ENCODE measurements around the gene RPS17. TPM values are rescaled to one million over a fixed set of nuclear protein-coding genes. Genes with fewer than 3 reads are reported as not detected.

RPS17 gene
- polyA plus RNA-seq, 3 donors, result 604 to 2,881 (median 619) TPM

DNA sequence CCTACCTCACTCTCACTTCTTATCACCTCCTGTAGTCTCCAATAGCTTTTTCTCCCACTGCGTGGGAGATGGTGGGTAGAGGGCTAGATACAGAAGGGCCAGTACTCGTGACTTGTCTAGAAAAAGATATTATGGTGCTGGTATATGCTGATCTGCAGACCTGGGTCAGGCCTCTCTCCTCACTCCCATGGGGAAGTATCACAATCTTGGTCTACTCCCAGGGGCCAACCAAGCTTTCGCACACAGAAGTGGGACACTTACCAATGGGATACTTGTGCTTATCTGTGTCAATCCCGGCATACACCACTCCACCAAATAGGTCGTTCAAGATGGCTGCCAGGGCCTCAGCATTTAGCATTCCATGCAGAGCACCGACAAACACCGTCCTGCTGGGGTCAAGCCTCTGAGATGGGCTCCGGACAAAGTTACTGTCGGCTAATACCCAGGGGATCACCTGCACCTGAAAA, 9.0 kb upstream of the RPS17 start:
- no peak overlapping the region for H3K4me2 ChIP-seq (replicated peaks; ENCODE audit: extremely low read depth, low read length, poor library complexity, severe bottlenecking)
- H3K36me3 Mint-ChIP-seq, result no peaks in the 10 kb centered on the region
- no peak for DNase-seq
- H3K79me2 ChIP-seq (ENCODE audit: insufficient read depth, low read length), result no peaks in the 10 kb centered on the region
- peaks cover 2 to 7% (median 4%) of the 10 kb centered on the region in 3 donors for H3K27me3 Mint-ChIP-seq (ENCODE audit: low read depth in 3 of 3)
- H3K27ac Mint-ChIP-seq, result no peak overlapping the region
- H3K4me1 Mint-ChIP-seq, result no peaks in the 10 kb centered on the region
- intact Hi-C loops (cut with micrococcal nuclease), result loop anchor here in 1 of 2 donors (5.0 kb wide), 1 partner anchor 448 kb away; no protein-coding TSS in a partner anchor
- no peak overlapping the region for H3K27ac ChIP-seq (ENCODE audit: low read depth in 1 of 2, low read length in 2 of 2)
- 98% methylated on average over 7 of the region's 9 CpGs for WGBS (ENCODE audit: insufficient coverage)
- no peak overlapping the region for H2AFZ ChIP-seq (ENCODE audit: insufficient read depth, low read depth, low read length, poor library complexity, severe bottlenecking)
- H3K4me1 ChIP-seq (ENCODE audit: control insufficient read depth in 1 of 2, insufficient read depth in 2 of 2, low read length in 2 of 2), result no peaks in the 10 kb centered on the region
- peaks cover 0 to 3% of the 10 kb centered on the region in 2 donors for H3K27me3 ChIP-seq (ENCODE audit: control insufficient read depth in 2 of 2, insufficient read depth in 2 of 2, low read length in 2 of 2)
- H3K4me3 ChIP-seq (replicated peaks in 1 of 3; ENCODE audit: low read depth in 2 of 3, low read length in 3 of 3), result no peak overlapping the region
- no peaks in the 10 kb centered on the region for H3K36me3 ChIP-seq (replicated peaks in 1 of 2; ENCODE audit: control insufficient read depth in 1 of 2, insufficient read depth in 2 of 2, low read length in 2 of 2)
- H4K20me1 ChIP-seq (ENCODE audit: insufficient read depth, low read length), result no peaks in the 10 kb centered on the region
- no peaks in the 10 kb centered on the region for H3K9me3 ChIP-seq (replicated peaks in 1 of 2; ENCODE audit: control insufficient read depth in 1 of 2, insufficient read depth in 1 of 2, low read length in 2 of 2)
- no peak for TF ChIP-seq CTCF (IDR thresholded peaks at IDR 0.05)
- no peak overlapping the region for H3K9ac ChIP-seq (ENCODE audit: insufficient read depth, low read length, poor library complexity, severe bottlenecking)
- H3K4me3 Mint-ChIP-seq, result no peak overlapping the region
- H3K9me3 Mint-ChIP-seq, result peaks cover 0 to 3% (median 0%) of the 10 kb centered on the region in 7 donors

DNA sequence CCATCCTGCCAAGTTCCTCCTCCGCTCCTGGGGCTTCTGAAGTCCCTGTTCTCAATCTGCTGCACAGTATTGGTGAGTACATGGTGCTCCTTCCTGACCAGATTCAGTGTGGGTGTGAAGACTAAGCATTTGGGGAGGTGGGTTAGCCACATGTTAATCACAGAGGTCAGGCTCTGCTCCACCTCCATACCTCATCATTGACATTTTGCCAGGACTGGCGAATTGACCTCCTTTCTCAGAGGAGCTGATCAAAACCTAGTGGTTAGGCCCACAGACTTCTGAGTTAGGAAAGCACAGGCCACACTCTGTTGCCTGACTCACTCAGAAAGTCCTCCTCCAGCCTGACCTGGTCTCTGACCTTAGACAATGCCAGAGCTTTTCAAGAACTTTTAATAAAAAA, 8.4 kb upstream of the RPS17 start:
- Mint-ChIP-seq H3K27me3 (ENCODE audit: low read depth in 3 of 3) (peaks cover 3 to 7% (median 4%) of the 10 kb centered on the region in 3 donors), H3K4me1 (no peaks in the 10 kb centered on the region), H3K27ac (no peak overlapping the region), H3K4me3 (no peak overlapping the region), H3K9me3 (peaks cover 0 to 3% (median 0%) of the 10 kb centered on the region in 7 donors), H3K36me3 (no peaks in the 10 kb centered on the region)
- no peaks in the 10 kb centered on the region for H3K79me2 ChIP-seq (ENCODE audit: insufficient read depth, low read length)
- TF ChIP-seq CTCF (IDR thresholded peaks at IDR 0.05), result no peak
- intact Hi-C loops (cut with micrococcal nuclease), result loop anchor here in 1 of 2 donors (5.0 kb wide), 1 partner anchor 449 kb away; no protein-coding TSS in a partner anchor
- H3K9ac ChIP-seq (ENCODE audit: insufficient read depth, low read length, poor library complexity, severe bottlenecking), result no peak overlapping the region
- H3K4me3 ChIP-seq (replicated peaks in 1 of 3; ENCODE audit: low read depth in 2 of 3, low read length in 3 of 3), result no peak overlapping the region
- WGBS (ENCODE audit: insufficient coverage), result 100% methylated on average over 1 of the region's 2 CpGs
- no peaks in the 10 kb centered on the region for H3K9me3 ChIP-seq (replicated peaks in 1 of 2; ENCODE audit: control insufficient read depth in 1 of 2, insufficient read depth in 1 of 2, low read length in 2 of 2)
- H3K4me1 ChIP-seq (ENCODE audit: control insufficient read depth in 1 of 2, insufficient read depth in 2 of 2, low read length in 2 of 2), result no peaks in the 10 kb centered on the region
- no peak overlapping the region for H3K27ac ChIP-seq (ENCODE audit: low read depth in 1 of 2, low read length in 2 of 2)
- H3K4me2 ChIP-seq (replicated peaks; ENCODE audit: extremely low read depth, low read length, poor library complexity, severe bottlenecking), result no peak overlapping the region
- no peaks in the 10 kb centered on the region for H3K36me3 ChIP-seq (replicated peaks in 1 of 2; ENCODE audit: control insufficient read depth in 1 of 2, insufficient read depth in 2 of 2, low read length in 2 of 2)
- H4K20me1 ChIP-seq (ENCODE audit: insufficient read depth, low read length), result no peaks in the 10 kb centered on the region
- no peak for DNase-seq
- H2AFZ ChIP-seq (ENCODE audit: insufficient read depth, low read depth, low read length, poor library complexity, severe bottlenecking), result no peak overlapping the region
- H3K27me3 ChIP-seq (ENCODE audit: control insufficient read depth in 2 of 2, insufficient read depth in 2 of 2, low read length in 2 of 2), result peaks cover 0 to 3% of the 10 kb centered on the region in 2 donors
